ENCODE measurements around the gene NDUFS8. TPM values are rescaled to one million over a fixed set of nuclear protein-coding genes. Genes with fewer than 3 reads are reported as not detected.

Gene NDUFS8
- total and polyA plus RNA-seq, 2 of the 13 experiments (the other 11 are each of a cell fraction or from before 2014, with no cell fraction given) = 96.7 to 158 TPM

DNA sequence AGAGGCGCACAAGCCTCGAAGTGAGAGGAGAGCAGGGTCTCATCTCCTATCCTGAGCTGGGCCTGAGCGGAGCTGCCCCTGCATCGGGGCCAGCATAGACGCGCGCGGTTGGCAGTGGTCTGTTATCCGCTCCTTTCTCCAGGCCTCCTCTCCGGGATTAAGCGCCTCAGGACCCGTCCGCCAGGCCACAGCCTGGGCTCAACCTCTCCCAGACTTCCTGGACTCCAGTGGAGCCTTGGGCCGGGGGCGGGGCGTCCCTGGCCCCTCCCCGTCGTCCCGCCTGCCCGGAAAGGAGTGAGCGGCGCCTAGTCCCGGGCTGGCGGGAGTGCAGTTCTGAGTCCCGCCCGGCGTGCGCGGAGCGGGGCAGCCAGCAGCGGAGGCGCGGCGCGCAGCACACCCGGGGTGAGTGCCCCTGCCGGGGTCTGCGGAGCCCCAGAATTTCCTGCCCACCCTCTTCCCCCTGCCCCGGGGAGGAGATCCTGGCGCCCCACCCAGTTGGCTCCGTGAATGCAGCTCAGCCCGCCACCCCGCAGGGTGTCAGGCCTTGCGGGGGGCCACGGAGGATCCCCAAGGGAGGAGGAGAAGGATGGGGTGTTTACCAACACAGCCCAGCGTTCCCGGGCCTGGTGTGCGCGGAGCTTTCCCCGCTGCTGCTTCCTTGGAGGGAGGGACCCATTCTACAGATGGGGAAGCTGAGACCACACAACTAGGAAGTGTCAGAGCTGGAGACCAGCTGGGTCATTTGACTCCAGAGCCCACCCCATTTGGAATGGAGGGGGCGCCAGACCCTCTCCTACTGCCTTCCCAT lies 8.4 kb downstream of the NDUFS8 start, which contains the start of gene TCIRG1 (continued):
- TF ChIP-seq, protein P1, sequence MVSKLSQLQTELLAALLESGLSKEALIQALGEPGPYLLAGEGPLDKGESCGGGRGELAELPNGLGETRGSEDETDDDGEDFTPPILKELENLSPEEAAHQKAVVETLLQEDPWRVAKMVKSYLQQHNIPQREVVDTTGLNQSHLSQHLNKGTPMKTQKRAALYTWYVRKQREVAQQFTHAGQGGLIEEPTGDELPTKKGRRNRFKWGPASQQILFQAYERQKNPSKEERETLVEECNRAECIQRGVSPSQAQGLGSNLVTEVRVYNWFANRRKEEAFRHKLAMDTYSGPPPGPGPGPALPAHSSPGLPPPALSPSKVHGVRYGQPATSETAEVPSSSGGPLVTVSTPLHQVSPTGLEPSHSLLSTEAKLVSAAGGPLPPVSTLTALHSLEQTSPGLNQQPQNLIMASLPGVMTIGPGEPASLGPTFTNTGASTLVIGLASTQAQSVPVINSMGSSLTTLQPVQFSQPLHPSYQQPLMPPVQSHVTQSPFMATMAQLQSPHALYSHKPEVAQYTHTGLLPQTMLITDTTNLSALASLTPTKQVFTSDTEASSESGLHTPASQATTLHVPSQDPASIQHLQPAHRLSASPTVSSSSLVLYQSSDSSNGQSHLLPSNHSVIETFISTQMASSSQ (IDR thresholded peaks at IDR 0.05; ENCODE audit: low read depth) = no peak
- TF ChIP-seq, protein P1 (CRISPR knock-in tag; IDR thresholded peaks at IDR 0.05; ENCODE audit: borderline replicate concordance) = no peak
- TF ChIP-seq ZNF747 (CRISPR knock-in tag; IDR thresholded peaks at IDR 0.05; ENCODE audit: borderline replicate concordance) = no peak; the same call in 1 of the 2 replicates
- 0 out of 2 replicates have a peak, but pooled peaks have one; percentile 61 for TF ChIP-seq ZNF350 (CRISPR knock-in tag; IDR thresholded peaks at IDR 0.05; ENCODE audit: borderline replicate concordance, low read depth)
- TF ChIP-seq FOXJ3 (CRISPR knock-in tag; IDR thresholded peaks at IDR 0.05; ENCODE audit: borderline replicate concordance) = no peak
- TF ChIP-seq ISL2 (CRISPR knock-in tag; IDR thresholded peaks at IDR 0.05) = no peak
- TF ChIP-seq, protein P2, sequence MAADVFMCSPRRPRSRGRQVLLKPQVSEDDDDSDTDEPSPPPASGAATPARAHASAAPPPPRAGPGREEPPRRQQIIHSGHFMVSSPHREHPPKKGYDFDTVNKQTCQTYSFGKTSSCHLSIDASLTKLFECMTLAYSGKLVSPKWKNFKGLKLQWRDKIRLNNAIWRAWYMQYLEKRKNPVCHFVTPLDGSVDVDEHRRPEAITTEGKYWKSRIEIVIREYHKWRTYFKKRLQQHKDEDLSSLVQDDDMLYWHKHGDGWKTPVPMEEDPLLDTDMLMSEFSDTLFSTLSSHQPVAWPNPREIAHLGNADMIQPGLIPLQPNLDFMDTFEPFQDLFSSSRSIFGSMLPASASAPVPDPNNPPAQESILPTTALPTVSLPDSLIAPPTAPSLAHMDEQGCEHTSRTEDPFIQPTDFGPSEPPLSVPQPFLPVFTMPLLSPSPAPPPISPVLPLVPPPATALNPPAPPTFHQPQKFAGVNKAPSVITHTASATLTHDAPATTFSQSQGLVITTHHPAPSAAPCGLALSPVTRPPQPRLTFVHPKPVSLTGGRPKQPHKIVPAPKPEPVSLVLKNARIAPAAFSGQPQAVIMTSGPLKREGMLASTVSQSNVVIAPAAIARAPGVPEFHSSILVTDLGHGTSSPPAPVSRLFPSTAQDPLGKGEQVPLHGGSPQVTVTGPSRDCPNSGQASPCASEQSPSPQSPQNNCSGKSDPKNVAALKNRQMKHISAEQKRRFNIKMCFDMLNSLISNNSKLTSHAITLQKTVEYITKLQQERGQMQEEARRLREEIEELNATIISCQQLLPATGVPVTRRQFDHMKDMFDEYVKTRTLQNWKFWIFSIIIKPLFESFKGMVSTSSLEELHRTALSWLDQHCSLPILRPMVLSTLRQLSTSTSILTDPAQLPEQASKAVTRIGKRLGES (CRISPR knock-in tag; IDR thresholded peaks at IDR 0.05; ENCODE audit: borderline replicate concordance) = no peak
- TF ChIP-seq FOXK1 (CRISPR knock-in tag; IDR thresholded peaks at IDR 0.05; ENCODE audit: borderline replicate concordance, low read depth) = no peak
- no peak for TF ChIP-seq BORCS8-MEF2B (CRISPR knock-in tag; IDR thresholded peaks at IDR 0.05)
- TF ChIP-seq, protein P3, sequence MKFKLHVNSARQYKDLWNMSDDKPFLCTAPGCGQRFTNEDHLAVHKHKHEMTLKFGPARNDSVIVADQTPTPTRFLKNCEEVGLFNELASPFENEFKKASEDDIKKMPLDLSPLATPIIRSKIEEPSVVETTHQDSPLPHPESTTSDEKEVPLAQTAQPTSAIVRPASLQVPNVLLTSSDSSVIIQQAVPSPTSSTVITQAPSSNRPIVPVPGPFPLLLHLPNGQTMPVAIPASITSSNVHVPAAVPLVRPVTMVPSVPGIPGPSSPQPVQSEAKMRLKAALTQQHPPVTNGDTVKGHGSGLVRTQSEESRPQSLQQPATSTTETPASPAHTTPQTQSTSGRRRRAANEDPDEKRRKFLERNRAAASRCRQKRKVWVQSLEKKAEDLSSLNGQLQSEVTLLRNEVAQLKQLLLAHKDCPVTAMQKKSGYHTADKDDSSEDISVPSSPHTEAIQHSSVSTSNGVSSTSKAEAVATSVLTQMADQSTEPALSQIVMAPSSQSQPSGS (CRISPR knock-in tag; IDR thresholded peaks at IDR 0.05) = no peak
- TF ChIP-seq ISX (CRISPR knock-in tag; conservative IDR thresholded peaks at IDR 0.05) = peak; percentile 37; the same call in 1 of the 2 replicates
- no peak for TF ChIP-seq FOXA1 (IDR thresholded peaks at IDR 0.05)
- 0 out of 2 replicates have a peak, but pooled peaks have one; percentile 3 for TF ChIP-seq FOXA1 (CRISPR knock-in tag; IDR thresholded peaks at IDR 0.05)
- TF ChIP-seq, protein P4, sequence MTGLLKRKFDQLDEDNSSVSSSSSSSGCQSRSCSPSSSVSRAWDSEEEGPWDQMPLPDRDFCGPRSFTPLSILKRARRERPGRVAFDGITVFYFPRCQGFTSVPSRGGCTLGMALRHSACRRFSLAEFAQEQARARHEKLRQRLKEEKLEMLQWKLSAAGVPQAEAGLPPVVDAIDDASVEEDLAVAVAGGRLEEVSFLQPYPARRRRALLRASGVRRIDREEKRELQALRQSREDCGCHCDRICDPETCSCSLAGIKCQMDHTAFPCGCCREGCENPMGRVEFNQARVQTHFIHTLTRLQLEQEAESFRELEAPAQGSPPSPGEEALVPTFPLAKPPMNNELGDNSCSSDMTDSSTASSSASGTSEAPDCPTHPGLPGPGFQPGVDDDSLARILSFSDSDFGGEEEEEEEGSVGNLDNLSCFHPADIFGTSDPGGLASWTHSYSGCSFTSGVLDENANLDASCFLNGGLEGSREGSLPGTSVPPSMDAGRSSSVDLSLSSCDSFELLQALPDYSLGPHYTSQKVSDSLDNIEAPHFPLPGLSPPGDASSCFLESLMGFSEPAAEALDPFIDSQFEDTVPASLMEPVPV (CRISPR knock-in tag; IDR thresholded peaks at IDR 0.05) = no peak; the same call in 1 of the 2 replicates
- TF ChIP-seq TCF7 (IDR thresholded peaks at IDR 0.05; ENCODE audit: low read depth) = no peak
- no peak for TF ChIP-seq NR2F6 (IDR thresholded peaks at IDR 0.05)
- TF ChIP-seq NR2F6 (CRISPR knock-in tag; IDR thresholded peaks at IDR 0.05) = no peak
- TF ChIP-seq FOXK2 (IDR thresholded peaks at IDR 0.05) = no peak
- TF ChIP-seq ZNF816 (CRISPR knock-in tag; IDR thresholded peaks at IDR 0.05; ENCODE audit: borderline replicate concordance) = no peak
- no peak for TF ChIP-seq NBN (conservative IDR thresholded peaks at IDR 0.05)
